HG02938 (cell line): ENCODE data around the gene LCE1B.

Source experiments
- ATAC-seq: cut with Tn5 transposase; IDR thresholded peaks from one replicate; pipeline ENCODE4 v1.9.1; 2021; ENCODE audit warnings: mild to moderate bottlenecking, moderate library complexity; ENCODE audit not compliant: unreplicated experiment

Gene LCE1B

GRCh38 chr1:152860129-152860528 is 48.4 kb downstream of the LCE1B start:
- ATAC-seq = no peak

- no peak for ATAC-seq
These were observed 49.6 kb downstream of the LCE1B start for GRCh38 chr1:152861374-152861773.
